Measurements from ENCODE around the gene VMP1.
"Not testable (repeated sequence)": the region's sequence is repeated elsewhere in the genome, so short reads cannot be mapped to it uniquely, and the experiment has no call there.

DNA sequence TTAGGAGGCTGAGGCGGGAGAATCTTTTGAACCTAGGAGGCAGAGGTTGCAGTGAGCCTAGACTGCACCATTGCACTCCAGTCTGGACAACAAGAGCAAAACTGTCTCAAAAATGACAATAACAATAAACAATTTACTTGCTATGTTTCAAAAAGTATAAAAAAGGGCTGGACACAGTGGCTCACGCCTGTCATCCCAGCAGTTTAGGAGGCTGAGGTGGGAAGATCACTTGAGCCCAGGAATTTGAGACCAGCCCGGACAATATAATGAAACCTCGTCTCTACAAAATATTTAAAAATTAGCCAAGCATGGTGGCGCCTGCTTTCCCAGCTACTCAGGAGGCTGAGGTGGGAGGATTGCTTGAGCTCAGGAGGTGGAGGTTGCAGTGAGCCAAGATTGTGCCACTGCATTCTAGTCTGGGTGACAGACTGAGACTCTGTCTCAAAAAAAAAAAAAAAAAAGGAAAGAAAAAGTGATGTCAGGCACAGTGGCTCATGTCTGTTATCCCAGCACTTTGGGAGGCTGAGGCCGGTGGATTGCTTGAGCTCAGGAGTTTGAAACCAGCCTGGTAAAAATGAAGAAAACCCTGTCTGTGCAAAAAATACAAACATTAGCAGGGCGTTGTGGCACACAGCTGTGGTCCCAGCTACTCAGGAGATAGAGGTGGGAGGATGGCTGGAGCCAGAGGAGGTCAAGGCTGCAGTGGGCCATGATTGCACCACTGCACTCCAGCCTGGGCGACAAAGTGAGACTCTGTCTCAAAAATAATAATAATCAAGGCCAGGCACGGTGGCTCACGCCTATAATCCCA is 146.7 kb downstream of the VMP1 start:
- TF ChIP-seq, protein P1, sequence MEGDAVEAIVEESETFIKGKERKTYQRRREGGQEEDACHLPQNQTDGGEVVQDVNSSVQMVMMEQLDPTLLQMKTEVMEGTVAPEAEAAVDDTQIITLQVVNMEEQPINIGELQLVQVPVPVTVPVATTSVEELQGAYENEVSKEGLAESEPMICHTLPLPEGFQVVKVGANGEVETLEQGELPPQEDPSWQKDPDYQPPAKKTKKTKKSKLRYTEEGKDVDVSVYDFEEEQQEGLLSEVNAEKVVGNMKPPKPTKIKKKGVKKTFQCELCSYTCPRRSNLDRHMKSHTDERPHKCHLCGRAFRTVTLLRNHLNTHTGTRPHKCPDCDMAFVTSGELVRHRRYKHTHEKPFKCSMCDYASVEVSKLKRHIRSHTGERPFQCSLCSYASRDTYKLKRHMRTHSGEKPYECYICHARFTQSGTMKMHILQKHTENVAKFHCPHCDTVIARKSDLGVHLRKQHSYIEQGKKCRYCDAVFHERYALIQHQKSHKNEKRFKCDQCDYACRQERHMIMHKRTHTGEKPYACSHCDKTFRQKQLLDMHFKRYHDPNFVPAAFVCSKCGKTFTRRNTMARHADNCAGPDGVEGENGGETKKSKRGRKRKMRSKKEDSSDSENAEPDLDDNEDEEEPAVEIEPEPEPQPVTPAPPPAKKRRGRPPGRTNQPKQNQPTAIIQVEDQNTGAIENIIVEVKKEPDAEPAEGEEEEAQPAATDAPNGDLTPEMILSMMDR (conservative IDR thresholded peaks at IDR 0.05 in 1 of 2, IDR thresholded peaks at IDR 0.05 in 1 of 2; ENCODE audit: extremely low read depth in 1 of 2, insufficient read depth in 1 of 2, low read depth in 1 of 2, low read length in 2 of 2) = not testable (repeated sequence)
- TF ChIP-seq EZH2 (IDR thresholded peaks at IDR 0.05; ENCODE audit: borderline replicate concordance, low read length) = not testable (repeated sequence)
